Uterus (tissue), 2 donors: ENCODE results near the gene SPTBN5.

ENCODE experiments used
- CTCF ChIP-seq, 4 experiments: fragments of 200-600 bp in 2 of 4; fragments of 450-650 bp in 2 of 4; sonication (generic) in 2 of 4; IDR thresholded peaks; one replicate each; pipeline ENCODE4 v1.5.1; 2016 to 2019; ENCODE audit warnings: antibody characterized with exemption in 4 of 4, mild to moderate bottlenecking in 2 of 4, moderate library complexity in 1 of 4
- POLR2A ChIP-seq, 2 donors: fragments of 450-650 bp; IDR thresholded peaks; one replicate each; pipeline ENCODE4 v1.6.1; 2016; ENCODE audit warnings: antibody characterized with exemption in 2 of 2, mild to moderate bottlenecking in 1 of 2, moderate library complexity in 1 of 2

- no peak for TF ChIP-seq POLR2A (IDR thresholded peaks at IDR 0.05)
- TF ChIP-seq CTCF (IDR thresholded peaks at IDR 0.05) = no peak
Observed at GRCh38 chr15:41921167-41921566, 27.3 kb upstream of the SPTBN5 start.
